HG02623 (cell line): Measurements from ENCODE around the gene DMD.

Experiments used
- ATAC-seq: cut with Tn5 transposase; IDR thresholded peaks from one replicate; pipeline ENCODE4 v1.9.1; 2021; ENCODE audit warnings: moderate library complexity; ENCODE audit not compliant: unreplicated experiment

Gene DMD

GRCh38 chrX:31165241-31166035, 2045.9 kb downstream of the DMD start:
- ATAC-seq = no peak

- ATAC-seq = no peak
Observed at GRCh38 chrX:31154946-31155345, 2056.4 kb downstream of the DMD start.

- ATAC-seq = no peak
Observed at GRCh38 chrX:31153475-31154047, 2057.8 kb downstream of the DMD start.

DNA sequence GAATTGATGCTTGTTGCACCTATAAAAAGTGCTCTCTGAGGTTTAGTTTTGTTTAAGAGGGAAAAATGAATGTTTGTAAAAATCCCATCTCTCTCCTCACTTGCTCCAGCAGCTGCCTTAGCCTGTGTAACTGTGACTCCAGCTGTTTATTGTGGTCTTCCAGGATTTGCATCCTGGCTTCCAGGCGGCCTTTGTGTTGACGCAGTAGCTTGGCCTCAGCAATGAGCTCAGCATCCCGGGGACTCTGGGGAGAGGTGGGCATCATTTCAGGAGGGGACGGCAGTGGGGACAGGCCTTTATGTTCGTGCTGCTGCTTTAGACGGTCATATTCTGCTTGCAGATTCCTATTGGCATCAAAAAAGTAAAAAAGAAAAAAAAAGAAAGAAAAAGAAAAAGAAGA, 2064.2 kb downstream of the DMD start:
- no peak for ATAC-seq

- ATAC-seq = no peak
Observed at GRCh38 chrX:31139961-31140360, 2071.4 kb downstream of the DMD start.

GRCh38 chrX:31138124-31138523, 2073.2 kb downstream of the DMD start:
- ATAC-seq = no peak

- peak; percentile 89 for ATAC-seq
Observed at GRCh38 chrX:31136144-31136611, 2075.2 kb downstream of the DMD start.

- no peak for ATAC-seq
Observed at GRCh38 chrX:31132821-31133241, 2078.5 kb downstream of the DMD start.

DNA sequence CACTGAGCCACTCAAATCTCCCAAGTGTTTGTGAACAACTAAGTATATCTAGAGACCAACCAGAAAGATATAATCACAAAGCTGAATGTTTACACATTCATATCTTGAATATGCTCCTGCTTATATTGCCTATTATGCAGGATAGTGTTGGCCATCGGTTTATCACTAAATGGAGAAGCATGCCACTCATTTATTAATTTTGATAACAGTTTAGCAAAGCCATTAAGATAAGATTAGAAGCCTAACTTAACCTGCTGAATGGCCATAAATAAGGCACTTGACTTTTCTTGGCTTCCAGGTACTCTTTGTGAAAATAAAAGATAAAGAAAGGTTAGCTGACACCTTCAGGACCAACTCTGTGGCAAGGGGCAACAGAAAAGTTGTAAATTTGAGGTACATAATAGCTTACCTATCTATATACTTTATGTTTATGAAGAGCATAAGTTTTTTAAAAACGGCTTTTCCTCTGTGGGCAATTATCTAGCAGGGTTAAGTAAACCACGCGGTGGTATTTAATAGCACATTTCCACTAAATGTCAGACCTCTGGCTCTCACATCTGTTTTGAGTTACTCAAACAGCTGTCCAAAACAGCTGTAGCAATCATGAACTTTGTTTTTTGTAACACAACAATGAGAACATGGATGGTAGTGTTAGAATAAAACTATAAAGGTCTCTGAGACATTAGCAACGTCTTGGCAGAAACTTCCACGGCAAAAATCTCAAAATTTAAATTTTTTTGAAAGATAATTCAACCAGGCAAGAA, 2080.7 kb downstream of the DMD start:
- no peak for ATAC-seq

GRCh38 chrX:31128855-31129254, 2082.5 kb downstream of the DMD start:
- no peak for ATAC-seq

- no peak for ATAC-seq
Observed at GRCh38 chrX:31127716-31128115, 2083.6 kb downstream of the DMD start.

DNA sequence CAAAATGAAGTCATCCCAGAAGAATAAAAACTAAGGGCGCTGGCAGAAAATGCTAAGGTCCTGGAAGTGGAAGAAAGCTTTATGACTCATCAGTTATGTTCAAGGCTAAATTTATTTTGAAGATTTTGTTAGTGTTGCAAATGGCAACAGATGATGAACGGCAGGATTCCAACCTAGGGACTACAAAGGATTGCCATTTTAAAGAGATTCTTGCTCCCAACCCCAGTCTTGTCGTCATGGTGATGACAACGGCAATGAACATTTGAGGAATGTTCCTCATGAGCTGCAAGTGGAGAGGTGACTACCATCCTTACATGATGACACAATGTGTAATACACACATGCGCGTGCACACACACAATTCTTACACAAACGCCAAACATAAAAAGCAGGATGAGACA, 2085.1 kb downstream of the DMD start:
- no peak for ATAC-seq

DNA sequence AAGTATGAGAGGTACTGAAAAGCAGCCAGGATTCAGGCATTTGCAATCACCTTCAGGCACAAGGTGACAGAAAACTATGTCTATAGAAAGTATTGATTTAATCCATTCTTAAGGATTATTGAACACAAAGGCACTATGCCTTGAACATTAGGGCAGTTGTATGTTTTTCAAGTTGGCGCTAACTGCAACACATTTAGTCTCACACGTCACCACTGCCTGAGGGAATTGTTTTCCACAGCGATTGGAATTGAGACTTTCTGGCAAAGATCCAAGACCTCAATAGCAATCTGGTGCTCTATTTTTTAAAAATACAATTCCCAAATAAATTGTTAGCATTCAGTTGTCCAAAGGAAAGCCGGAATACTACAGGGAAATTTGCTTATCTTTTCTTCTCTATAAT, 2086.8 kb downstream of the DMD start:
- ATAC-seq = no peak

DNA sequence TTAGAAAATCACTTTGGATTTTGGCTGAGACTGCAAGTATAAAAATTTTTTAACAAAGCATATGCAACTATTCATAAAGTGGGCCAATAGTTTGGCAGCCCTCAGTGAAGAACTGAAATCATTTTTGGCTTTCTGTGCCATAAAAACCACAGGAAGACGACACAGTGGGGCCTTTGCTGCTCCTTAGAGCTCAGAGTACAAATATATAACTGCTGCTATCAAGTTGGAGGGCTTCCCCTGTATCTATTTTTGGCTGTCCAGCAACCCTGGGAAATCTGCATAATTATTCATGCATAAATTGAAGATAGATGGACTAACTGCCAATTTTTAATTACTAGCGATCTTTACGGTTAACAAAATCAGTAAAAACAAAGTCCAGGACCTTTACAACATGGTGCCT, 2088.0 kb downstream of the DMD start:
- no peak for ATAC-seq

DNA sequence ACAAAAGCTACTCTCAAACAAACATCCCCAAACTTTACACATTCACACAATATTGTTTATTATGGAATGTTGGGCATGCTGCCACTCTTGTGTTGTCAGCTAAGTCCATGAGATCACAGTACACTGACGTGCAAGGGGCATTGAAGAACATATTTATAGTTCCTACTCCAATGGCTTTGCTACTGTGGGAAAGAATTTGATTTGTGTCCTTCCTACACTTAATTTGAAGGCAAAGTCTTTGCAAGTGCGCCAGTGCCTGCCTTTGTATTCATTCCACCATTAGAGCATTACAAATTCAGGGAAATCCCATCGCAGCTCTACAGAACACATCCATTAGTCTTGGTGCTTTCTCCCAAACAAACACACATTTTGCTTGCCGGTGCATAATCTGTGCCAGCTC, 2094.1 kb downstream of the DMD start:
- ATAC-seq = no peak

DNA sequence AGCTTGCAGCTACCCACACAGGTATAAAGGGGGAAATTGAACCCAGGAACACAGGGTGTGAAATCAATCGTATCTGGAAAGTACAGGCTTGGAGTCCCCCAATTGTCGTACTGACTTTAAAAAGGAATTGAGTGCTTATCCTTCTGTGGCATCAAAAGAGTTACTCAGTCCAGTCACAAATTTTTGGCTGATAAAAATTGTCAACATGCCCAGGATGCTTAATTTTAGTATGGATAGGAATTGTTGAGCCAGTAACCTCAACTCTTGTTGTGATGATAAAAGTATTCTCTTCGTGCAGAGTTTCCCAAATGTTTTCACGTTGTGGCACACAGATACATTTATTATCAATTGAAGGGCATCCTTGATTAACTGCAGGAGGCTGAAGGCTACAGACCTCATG, 2096.0 kb downstream of the DMD start:
- ATAC-seq = no peak

- ATAC-seq = no peak
Observed at GRCh38 chrX:31114858-31115257, 2096.5 kb downstream of the DMD start.

GRCh38 chrX:31112226-31112999, 2098.9 kb downstream of the DMD start:
- no peak for ATAC-seq

GRCh38 chrX:31110657-31111056, 2100.7 kb downstream of the DMD start:
- ATAC-seq = no peak

DNA sequence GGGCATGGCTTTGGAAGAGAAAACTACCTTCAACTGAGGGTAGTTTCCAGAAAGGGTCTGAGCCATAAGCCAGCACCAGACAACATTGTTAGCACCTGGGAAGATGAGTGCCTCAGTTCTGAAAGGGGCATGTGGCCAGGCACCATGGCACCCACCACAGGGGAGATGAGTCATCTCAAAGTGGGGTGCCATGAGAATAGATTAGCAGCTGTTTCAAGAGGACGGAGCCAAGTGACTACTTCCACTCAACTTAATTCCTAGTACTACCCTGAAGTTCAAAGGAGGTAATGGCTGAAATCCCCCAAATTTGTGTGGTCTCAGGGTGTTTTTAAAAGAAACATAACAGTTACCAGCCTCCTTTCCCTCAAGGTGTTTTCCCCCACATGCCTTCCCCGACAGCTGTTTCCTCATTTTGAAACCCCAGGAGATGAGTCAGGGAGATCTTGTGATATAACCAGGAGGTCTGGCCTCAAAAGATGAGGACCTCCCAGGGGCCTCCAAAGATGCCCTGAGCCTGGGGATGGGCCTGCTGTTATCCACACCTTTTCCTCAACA, 2111.7 kb downstream of the DMD start:
- ATAC-seq = peak; percentile 80

- ATAC-seq = no peak
Observed at GRCh38 chrX:31098079-31098478, 2113.3 kb downstream of the DMD start.
